Tibial artery (tissue), 4 donors: Measurements from ENCODE around the gene TPR.
"Not testable (repeated sequence)": the region's sequence is repeated elsewhere in the genome, so short reads cannot be mapped to it uniquely, and the experiment has no call there.

ENCODE experiments used
- DNase-seq, 2 donors: peaks; one replicate each; pipeline ENCODE4 v3.0.0-alpha.2; 2019
- H3K27ac ChIP-seq, 2 donors: fragments of 200-600 bp; sonication (generic) in 1 of 2; 1 replicate in 1 of 2; 2 replicates in 1 of 2; pipeline ENCODE4 v1.5.1; 2018 to 2019; ENCODE audit warnings: mild to moderate bottlenecking in 1 of 2
- H3K27me3 ChIP-seq, 2 donors: fragments of 200-600 bp; sonication (generic) in 1 of 2; one replicate each; pipeline versions ENCODE4 v1.5.1 to v1.6.0; 2016 to 2019
- H3K36me3 ChIP-seq, 3 donors: fragments of 200-600 bp; sonication (generic) in 2 of 3; one replicate each; pipeline ENCODE4 v1.5.1; 2016 to 2019; ENCODE audit warnings: mild to moderate bottlenecking in 2 of 3
- H3K4me1 ChIP-seq, 4 donors: fragments of 200-600 bp; sonication (generic) in 2 of 4; 1 replicate in 3 of 4; 2 replicates in 1 of 4; pipeline ENCODE4 v1.5.1; 2016 to 2019
- H3K4me3 ChIP-seq, 2 donors: fragments of 200-600 bp; sonication (generic) in 1 of 2; 1 replicate in 1 of 2; 2 replicates in 1 of 2; pipeline ENCODE4 v1.5.1; 2018 to 2019; ENCODE audit warnings: mild to moderate bottlenecking in 2 of 2
- H3K9me3 ChIP-seq, 3 donors: fragments of 200-600 bp; sonication (generic) in 1 of 3; one replicate each; pipeline ENCODE4 v1.5.1; 2016 to 2019
- CTCF ChIP-seq, 2 experiments: fragments of 200-600 bp in 1 of 2; fragments of 450-650 bp in 1 of 2; IDR thresholded peaks; one replicate each; pipeline ENCODE4 v1.5.1; 2017 to 2019; ENCODE audit warnings: antibody characterized with exemption in 2 of 2, mild to moderate bottlenecking in 1 of 2, moderate library complexity in 1 of 2
- intact Hi-C: fragments of 100-400 bp; cut with DNase I; formaldehyde crosslinking; loops from one replicate; pipeline ENCODE4 v1.15.0; 2023; ENCODE audit warnings: low total_unique reads

Gene TPR

GRCh38 chr1:186391841-186392240 lies 16.8 kb upstream of the TPR start:
- H3K36me3 ChIP-seq = peaks cover 66 to 82% (median 71%) of the 10 kb centered on the region in 3 donors

GRCh38 chr1:186390925-186391324 lies 15.9 kb upstream of the TPR start:
- Histone ChIP-seq H3K4me1 (no peaks in the 10 kb centered on the region), H3K27ac (no peak overlapping the region), H3K9me3 (no peaks in the 10 kb centered on the region), H3K4me3 (no peak overlapping the region), H3K27me3 (no peaks in the 10 kb centered on the region), H3K36me3 (peaks cover 60 to 79% (median 65%) of the 10 kb centered on the region in 3 donors)
- no peak for TF ChIP-seq CTCF (IDR thresholded peaks at IDR 0.05)
- no peak for DNase-seq
- intact Hi-C loops = no loop called here

More at GRCh38 chr1:186391841-186392240, 16.8 kb upstream of the TPR start:
- Histone ChIP-seq H3K27me3 (no peaks in the 10 kb centered on the region), H3K4me1 (no peaks in the 10 kb centered on the region), H3K4me3 (no peak overlapping the region), H3K27ac (no peak overlapping the region), H3K9me3 (no peaks in the 10 kb centered on the region)
- intact Hi-C loops = no loop called here
- DNase-seq = no peak
- TF ChIP-seq CTCF (IDR thresholded peaks at IDR 0.05) = no peak

GRCh38 chr1:186386725-186387383 lies 11.8 kb upstream of the TPR start:
- Histone ChIP-seq H3K36me3 (peaks cover 41 to 52% (median 43%) of the 10 kb centered on the region in 3 donors), H3K4me1 (no peaks in the 10 kb centered on the region), H3K27ac (no peak overlapping the region)

GRCh38 chr1:186375929-186376319 lies 871 bp upstream of the TPR start:
- DNase-seq = no peak
- H3K27me3 ChIP-seq = no peaks in the 10 kb centered on the region
- intact Hi-C loops = no loop called here
- H3K4me3 ChIP-seq = peak overlapping the region; percentile 82 to 86
- TF ChIP-seq CTCF (IDR thresholded peaks at IDR 0.05) = no peak
- peaks cover 0 to 49% (median 14%) of the 10 kb centered on the region in 4 donors for H3K4me1 ChIP-seq
- H3K36me3 ChIP-seq = peaks cover 12 to 17% (median 16%) of the 10 kb centered on the region in 3 donors
- no peaks in the 10 kb centered on the region for H3K9me3 ChIP-seq
- peak overlapping the region; percentile 93 to 95 for H3K27ac ChIP-seq

More at GRCh38 chr1:186386725-186387383, 11.8 kb upstream of the TPR start:
- no peak for TF ChIP-seq CTCF (IDR thresholded peaks at IDR 0.05)
- intact Hi-C loops = no loop called here
- no peak overlapping the region for H3K4me3 ChIP-seq
- H3K27me3 ChIP-seq = no peaks in the 10 kb centered on the region
- no peak for DNase-seq
- no peaks in the 10 kb centered on the region for H3K9me3 ChIP-seq

GRCh38 chr1:186374303-186375151 lies 526 bp downstream of the TPR start:
- Histone ChIP-seq H3K4me1 (peaks cover 0 to 52% (median 14%) of the 10 kb centered on the region in 4 donors), H3K36me3 (peaks cover 24 to 25% (median 25%) of the 10 kb centered on the region in 3 donors), H3K4me3 (peak overlapping the region; percentile 82 to 86), H3K9me3 (no peaks in the 10 kb centered on the region), H3K27me3 (no peaks in the 10 kb centered on the region), H3K27ac (peak overlapping the region; percentile 93 to 95)
- intact Hi-C loops = no loop called here
- no peak for DNase-seq
- TF ChIP-seq CTCF (IDR thresholded peaks at IDR 0.05) = no peak

GRCh38 chr1:186347837-186348691 lies 27.0 kb downstream of the TPR start:
- H3K4me1 ChIP-seq, H3K9me3 ChIP-seq, DNase-seq, intact Hi-C loops, H3K27me3 ChIP-seq, H3K27ac ChIP-seq, H3K4me3 ChIP-seq: not testable (repeated sequence)
- peaks cover 91 to 100% (median 91%) of the 10 kb centered on the region in 3 donors for H3K36me3 ChIP-seq
